AG09309 (cell line): ENCODE data around the gene TMEM52.

ENCODE experiments used
- DNase-seq: peaks from one replicate; pipeline ENCODE4 v3.0.0-alpha.2; 2010; ENCODE audit warnings: low read depth
- H3K4me3 ChIP-seq: 2 replicates; pipeline ENCODE4 v1.5.1; 2011; ENCODE audit warnings: mild to moderate bottlenecking, low read depth, low read length, moderate library complexity; ENCODE audit not compliant: control insufficient read depth
- TF ChIP-seq, protein P1 (sequence below): IDR thresholded peaks from 2 replicates; pipeline ENCODE4 v1.5.1; 2011; ENCODE audit warnings: mild to moderate bottlenecking, low read depth, low read length, inconsistent platforms; ENCODE audit not compliant: insufficient read depth, control insufficient read depth; ENCODE audit errors: missing control alignments

TMEM52 gene

DNA sequence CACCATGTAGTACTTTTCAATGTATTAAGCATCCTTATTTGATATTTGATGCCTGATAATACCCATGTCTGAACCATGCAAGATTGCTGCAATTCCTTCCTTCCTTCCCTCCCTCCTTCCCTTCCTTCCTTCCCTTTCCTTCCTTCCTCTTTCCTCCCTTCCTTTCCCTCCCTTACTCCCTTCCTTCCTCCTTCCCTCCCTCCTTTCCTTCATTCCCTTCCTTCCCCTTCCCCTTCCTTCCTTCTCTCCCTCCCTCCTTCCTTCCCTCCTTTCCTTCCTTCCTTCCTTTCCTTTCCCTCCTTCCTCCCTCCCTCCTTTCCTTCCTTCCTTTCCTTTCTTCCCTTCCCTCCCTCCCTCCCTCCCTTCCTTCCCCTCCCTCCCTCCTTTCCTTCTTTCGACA, 29.7 kb upstream of the TMEM52 start:
- TF ChIP-seq, protein P1, sequence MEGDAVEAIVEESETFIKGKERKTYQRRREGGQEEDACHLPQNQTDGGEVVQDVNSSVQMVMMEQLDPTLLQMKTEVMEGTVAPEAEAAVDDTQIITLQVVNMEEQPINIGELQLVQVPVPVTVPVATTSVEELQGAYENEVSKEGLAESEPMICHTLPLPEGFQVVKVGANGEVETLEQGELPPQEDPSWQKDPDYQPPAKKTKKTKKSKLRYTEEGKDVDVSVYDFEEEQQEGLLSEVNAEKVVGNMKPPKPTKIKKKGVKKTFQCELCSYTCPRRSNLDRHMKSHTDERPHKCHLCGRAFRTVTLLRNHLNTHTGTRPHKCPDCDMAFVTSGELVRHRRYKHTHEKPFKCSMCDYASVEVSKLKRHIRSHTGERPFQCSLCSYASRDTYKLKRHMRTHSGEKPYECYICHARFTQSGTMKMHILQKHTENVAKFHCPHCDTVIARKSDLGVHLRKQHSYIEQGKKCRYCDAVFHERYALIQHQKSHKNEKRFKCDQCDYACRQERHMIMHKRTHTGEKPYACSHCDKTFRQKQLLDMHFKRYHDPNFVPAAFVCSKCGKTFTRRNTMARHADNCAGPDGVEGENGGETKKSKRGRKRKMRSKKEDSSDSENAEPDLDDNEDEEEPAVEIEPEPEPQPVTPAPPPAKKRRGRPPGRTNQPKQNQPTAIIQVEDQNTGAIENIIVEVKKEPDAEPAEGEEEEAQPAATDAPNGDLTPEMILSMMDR = no peak
- DNase-seq = no peak
- H3K4me3 ChIP-seq = no peak overlapping the region

DNA sequence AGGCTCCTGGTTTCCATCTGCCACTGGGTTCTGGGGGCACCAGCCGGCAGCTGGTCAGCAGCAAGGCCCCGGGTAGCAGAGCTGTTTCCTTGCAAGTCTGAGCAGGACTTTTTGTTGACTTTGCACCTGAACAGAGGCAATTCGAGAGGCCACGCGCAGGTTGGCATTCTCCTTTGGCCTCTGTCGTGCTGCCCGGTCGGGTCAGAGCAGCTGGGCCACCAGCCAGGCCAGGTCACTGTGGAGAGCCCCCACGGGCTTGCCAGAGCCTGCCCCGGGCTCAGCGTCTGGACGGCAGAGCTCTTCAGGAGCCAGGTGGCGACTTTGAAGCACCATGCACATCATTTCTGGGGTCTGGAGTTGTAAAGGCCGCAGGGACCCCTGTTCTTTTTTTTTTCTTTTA, 28.4 kb upstream of the TMEM52 start:
- no peak overlapping the region for H3K4me3 ChIP-seq
- TF ChIP-seq, protein P1 = no peak
- no peak for DNase-seq

DNA sequence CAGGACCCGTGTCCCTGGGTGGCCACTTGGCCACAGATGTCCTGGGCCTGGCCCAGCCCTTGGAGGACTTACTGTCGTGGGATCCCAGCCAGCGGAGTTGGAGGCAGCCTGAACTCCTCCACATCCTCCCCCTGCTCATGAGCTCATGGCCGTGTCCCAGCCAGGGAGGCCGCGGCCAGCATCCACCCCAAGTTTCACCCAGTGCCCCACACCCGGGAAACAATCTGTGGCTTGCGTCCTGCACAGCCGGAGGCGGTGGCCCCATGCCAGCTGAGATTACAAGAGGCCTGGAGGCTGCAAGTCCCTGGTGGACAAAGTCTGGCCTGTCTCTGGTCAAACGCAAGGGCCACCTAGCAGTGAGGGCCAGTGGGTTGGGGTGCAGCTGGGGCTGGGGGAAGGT, 27.5 kb upstream of the TMEM52 start:
- TF ChIP-seq, protein P1 = no peak
- DNase-seq = no peak
- H3K4me3 ChIP-seq = no peak overlapping the region

DNA sequence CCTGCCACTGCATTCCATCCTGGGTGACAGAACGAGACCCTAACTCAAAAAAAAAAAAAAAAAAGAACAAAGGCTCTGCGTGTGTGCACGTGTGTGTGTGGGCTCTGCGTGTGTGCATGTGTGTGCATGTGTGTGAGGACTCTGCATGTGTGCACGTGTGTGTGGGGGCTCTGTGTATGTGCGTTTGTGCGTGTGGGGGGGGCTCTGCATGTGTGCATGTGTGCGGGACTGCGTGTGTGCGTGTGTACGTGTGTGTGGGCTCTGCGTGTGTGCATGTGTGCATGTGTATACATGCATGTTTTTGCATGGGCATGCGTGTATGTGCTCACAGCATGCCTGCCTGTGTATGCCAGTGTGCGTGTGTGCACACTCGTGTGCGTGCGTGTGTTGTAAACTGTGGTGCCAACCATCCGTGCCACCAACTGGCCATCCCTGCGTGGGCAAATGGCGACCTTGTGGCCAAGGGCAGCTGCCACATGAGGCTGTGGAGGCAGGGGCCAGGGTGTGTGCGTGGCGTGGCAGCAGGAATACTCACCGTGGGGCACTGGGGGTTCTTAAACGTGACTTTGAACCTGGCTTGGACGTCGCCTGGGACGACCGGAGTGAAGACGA, 26.8 kb upstream of the TMEM52 start:
- DNase-seq = no peak
- H3K4me3 ChIP-seq = no peak overlapping the region
- TF ChIP-seq, protein P1 = no peak

DNA sequence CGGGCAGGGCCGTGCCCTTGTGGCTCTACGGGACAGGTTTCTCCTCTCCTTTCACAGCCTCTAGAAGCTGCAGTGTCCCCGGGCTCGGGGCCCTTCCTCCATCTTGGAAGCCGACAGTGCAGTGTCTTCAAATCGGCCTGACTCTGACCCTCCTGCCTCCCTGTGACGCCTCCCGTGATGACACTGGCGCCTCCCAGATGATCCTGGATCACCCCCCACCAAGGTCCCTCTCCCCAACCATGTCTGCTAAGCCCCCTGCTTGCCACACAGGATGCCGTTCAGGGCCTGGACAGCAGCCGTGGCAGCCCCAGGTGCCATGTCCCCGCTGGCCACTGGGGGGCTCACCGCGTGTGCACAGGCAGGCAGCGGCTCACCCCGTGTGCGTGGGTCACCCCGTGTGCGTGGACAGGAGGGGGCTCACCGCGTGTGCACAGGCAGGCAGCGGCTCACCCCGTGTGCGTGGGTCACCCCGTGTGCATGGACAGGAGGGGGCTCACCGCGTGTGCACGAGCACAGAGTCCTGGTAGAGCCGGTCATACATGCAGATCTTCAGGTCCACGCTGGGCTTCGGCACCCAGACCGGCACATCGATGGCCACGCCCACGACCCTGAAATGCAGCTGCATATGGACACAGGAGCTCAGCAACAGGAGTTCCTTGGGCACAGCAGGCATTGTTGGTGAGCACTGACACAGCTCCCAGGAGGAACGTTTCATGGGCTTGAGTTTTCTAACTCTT, 24.9 kb upstream of the TMEM52 start:
- no peak for DNase-seq
- no peak overlapping the region for H3K4me3 ChIP-seq
- TF ChIP-seq, protein P1 = peak; percentile 87

DNA sequence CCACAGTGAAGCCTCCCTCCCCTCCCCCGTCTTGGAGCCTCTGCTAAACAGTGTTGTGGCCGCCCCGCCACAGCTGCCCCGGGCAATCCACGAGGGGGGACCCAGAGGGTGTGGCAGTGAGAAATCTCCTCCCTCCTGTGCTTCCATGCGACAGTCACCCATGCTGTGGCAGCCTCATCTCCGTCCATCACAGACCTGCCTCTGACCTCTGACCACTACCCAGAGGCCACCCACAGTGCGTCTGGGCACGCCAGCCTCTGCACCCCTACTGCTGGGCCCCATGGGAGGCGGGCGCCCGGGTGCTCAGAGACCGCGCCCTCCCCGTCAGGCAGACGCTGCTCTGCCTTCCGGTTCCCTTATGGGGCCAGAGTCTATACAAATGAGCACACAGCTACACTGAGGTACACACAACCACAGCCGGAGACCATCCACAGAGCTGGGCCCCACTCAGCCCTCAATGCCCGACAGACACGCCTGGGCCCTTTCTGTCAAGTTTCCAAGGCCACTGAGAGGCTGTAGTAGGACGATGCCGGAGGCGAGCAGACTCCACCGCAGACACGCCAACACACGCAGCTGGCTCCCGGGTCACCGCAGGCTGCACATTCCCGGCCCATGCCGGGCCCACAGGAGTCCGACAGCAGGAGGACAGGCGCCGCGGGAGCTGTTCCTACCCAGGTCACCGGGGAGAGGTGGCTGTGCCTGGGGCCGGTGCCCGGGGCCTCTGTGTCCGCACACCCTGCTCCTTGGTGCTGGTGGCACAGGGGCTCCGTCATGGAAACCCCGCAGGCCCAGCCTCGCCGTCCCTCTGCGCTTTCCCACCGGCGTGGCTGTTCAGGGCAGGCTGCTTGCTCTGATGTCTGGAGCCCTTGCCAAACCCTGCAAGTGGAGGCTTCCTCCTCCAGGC, 23.9 kb upstream of the TMEM52 start:
- H3K4me3 ChIP-seq = no peak overlapping the region
- TF ChIP-seq, protein P1 = no peak
- no peak for DNase-seq
